Aorta (tissue), 5 donors: ENCODE results near the gene PHLDB2. TPM values are rescaled to one million over a fixed set of nuclear protein-coding genes. Genes with fewer than 3 reads are reported as not detected.

ENCODE experiments used
- ATAC-seq: fragments of 200-7000 bp; cut with Tn5 transposase; one replicate; pipeline ENCODE4 v1.9.1; 2022; ENCODE audit warnings: moderate library complexity; ENCODE audit not compliant: low FRiP score
- DNase-seq, 2 donors: peaks; one replicate each; pipeline ENCODE4 v3.0.0-alpha.2; 2020
- H3K27ac ChIP-seq, 2 donors: one replicate each; pipeline ENCODE4 v1.5.1; 2013; ENCODE audit warnings: low read length in 2 of 2, mild to moderate bottlenecking in 2 of 2, moderate library complexity in 2 of 2, control low read depth in 1 of 2, inconsistent platforms in 1 of 2, low read depth in 1 of 2
- H3K27me3 ChIP-seq, 2 donors: one replicate each; pipeline ENCODE4 v1.6.1; 2013; ENCODE audit warnings: control low read depth in 1 of 2, low read length in 1 of 2, mild to moderate bottlenecking in 1 of 2, moderate library complexity in 1 of 2; ENCODE audit not compliant: insufficient read depth in 2 of 2, control insufficient read depth in 1 of 2
- H3K36me3 ChIP-seq, 2 donors: one replicate each; pipeline ENCODE4 v1.6.1; 2013; ENCODE audit warnings: control low read depth in 1 of 2, low read length in 1 of 2, mild to moderate bottlenecking in 1 of 2; ENCODE audit not compliant: insufficient read depth in 2 of 2, control insufficient read depth in 1 of 2
- H3K4me1 ChIP-seq, 2 donors: one replicate each; pipeline ENCODE4 v1.6.1; 2013; ENCODE audit warnings: low read length in 2 of 2, control low read depth in 1 of 2, mild to moderate bottlenecking in 1 of 2, moderate library complexity in 1 of 2; ENCODE audit not compliant: insufficient read depth in 2 of 2, control insufficient read depth in 1 of 2
- H3K4me3 ChIP-seq, 2 donors: one replicate each; pipeline ENCODE4 v1.5.1; 2013; ENCODE audit warnings: low read length in 2 of 2, control low read depth in 1 of 2, mild to moderate bottlenecking in 1 of 2
- H3K9me3 ChIP-seq: one replicate; pipeline ENCODE4 v1.6.1; 2013; ENCODE audit warnings: mild to moderate bottlenecking, low read length; ENCODE audit not compliant: control insufficient read depth
- WGBS, 2 donors: extraction: QIAGEN DNeasy Blood & Tissue Kit; methylation state at CpG; one replicate each; pipeline ENCODE4 v1.1.7; 2013; 5-methylcytosine and 5-hydroxymethylcytosine counted together
- intact Hi-C, 2 donors: fragments of 100-400 bp; cut with DNase I; formaldehyde crosslinking; loops; one replicate each; pipeline versions ENCODE4 v1.14.2 to v1.15.0; 2022
- polyA plus RNA-seq, 2 donors: library from polyadenylated mRNA; stranded (reverse); fragments of 200-250 nt; gene quantifications; one replicate each; pipeline ENCODE4 v1.2.3, GENCODE V29; 2013
- total RNA-seq, 2 donors: library from RNA; stranded (reverse); fragmentation: NEBNext Ultra II Directional; extraction: Animal tissue kit (Norgen Biotek cat#: 25700); gene quantifications; one replicate each; pipeline ENCODE4 v1.2.1, GENCODE V29; 2021
- donor health status: healthy with polysubstance abuse.
- donor health status: Bipolar disorder and iron deficiency.
- donor health status: DM: no; HTN: no; CAD: no.
- donor health status: DM: no; HTN: no; CAD: no.
- donor health status: DM: yes; HTN: yes; CAD: no.

PHLDB2 gene
- total and polyA plus RNA-seq, 4 donors: 25.9 to 175 (median 112) TPM

DNA sequence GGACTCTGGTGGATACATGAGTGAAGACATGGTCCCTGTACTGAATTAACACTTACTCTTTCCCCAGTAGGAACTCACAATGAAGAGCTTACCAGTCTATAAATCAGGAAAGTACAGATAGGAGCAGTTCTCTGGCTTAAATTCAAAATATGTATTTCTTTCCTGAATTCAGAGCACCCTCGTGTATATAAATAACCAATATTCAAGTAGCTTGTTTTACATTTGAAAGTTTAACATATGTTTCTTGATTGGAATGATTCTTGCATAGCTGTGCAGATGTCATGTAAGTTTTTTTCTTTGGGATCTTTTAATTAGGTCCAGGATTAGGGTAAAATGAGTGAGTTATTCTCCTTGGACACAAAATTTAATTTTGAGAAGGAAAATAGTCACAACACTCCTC lies 160.7 kb downstream of the PHLDB2 start:
- ATAC-seq: no peak
- intact Hi-C loops: no loop called here
- H3K9me3 ChIP-seq: no peaks in the 10 kb centered on the region

DNA sequence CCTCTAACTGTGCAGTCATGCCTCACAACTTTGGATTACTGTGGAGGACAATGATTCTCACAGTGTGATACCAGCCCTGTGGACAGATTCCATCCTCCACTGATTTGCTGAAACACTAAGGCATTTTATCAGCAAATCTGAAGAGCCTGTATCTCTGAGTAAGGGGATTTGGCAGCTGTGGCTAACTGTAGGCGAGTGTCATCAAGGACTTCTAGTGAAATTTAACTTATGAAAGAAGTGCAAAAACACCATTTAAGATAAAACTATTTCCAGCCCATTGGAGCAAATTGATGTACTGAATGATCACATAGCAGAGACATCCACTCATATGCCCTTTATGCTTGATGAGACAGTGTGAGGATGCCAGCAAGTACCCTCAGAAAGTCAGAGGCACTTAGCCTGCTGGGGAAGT lies 161.6 kb downstream of the PHLDB2 start:
- Histone ChIP-seq H3K27ac (no peak overlapping the region), H3K4me3 (no peak overlapping the region), H3K27me3 (no peaks in the 10 kb centered on the region), H3K9me3 (no peaks in the 10 kb centered on the region), H3K4me1 (no peaks in the 10 kb centered on the region), H3K36me3 (no peaks in the 10 kb centered on the region)
- 88 to 98% methylated on average over 1 of the region's 1 CpG for WGBS, 2 donors
- no peak for DNase-seq
- intact Hi-C loops: no loop called here
- no peak for ATAC-seq

More for the DNA sequence above, 160.7 kb downstream of the PHLDB2 start:
- Histone ChIP-seq H3K27me3 (no peaks in the 10 kb centered on the region), H3K4me1 (no peaks in the 10 kb centered on the region), H3K36me3 (no peaks in the 10 kb centered on the region), H3K27ac (no peak overlapping the region), H3K4me3 (no peak overlapping the region)
- DNase-seq: no peak
- 62 to 79% methylated on average over 1 of the region's 1 CpG for WGBS, 2 donors

Other genes starting within 250 kb of the PHLDB2 start
- gene PLCXD2, start 184.6 kb upstream of the PHLDB2 start, total RNA-seq: 1 to 10 TPM; 1.1 to 1.3 TPM
- under 1 TPM in 1 of 2 donors, not detected in 1; 0.15 TPM for gene PLCXD2, start 184.6 kb upstream of the PHLDB2 start, polyA plus RNA-seq
- 10 to 100 TPM; 14.1 to 21.6 TPM for gene ABHD10, start 119.8 kb downstream of the PHLDB2 start, total RNA-seq
- gene ABHD10, start 119.8 kb downstream of the PHLDB2 start, polyA plus RNA-seq: 10 to 100 TPM in 1 of 2 donors, 1 to 10 TPM in 1; 8.6 to 11.7 TPM
- not detected for gene TAGLN3, start 139.7 kb downstream of the PHLDB2 start, total RNA-seq
- gene TAGLN3, start 139.7 kb downstream of the PHLDB2 start, polyA plus RNA-seq: not detected
- gene TMPRSS7, start 175.5 kb downstream of the PHLDB2 start, total RNA-seq: not detected
- gene TMPRSS7, start 175.5 kb downstream of the PHLDB2 start, polyA plus RNA-seq: not detected
- 10 to 100 TPM in 1 of 2 donors, 1 to 10 TPM in 1; 9.1 to 16.8 TPM for gene C3orf52, start 227.1 kb downstream of the PHLDB2 start, total RNA-seq
- 1 to 10 TPM in 1 of 2 donors, under 1 TPM in 1; 0.88 to 1.3 TPM for gene C3orf52, start 227.1 kb downstream of the PHLDB2 start, polyA plus RNA-seq